Measurements from ENCODE around the gene ZDHHC14. TPM values are rescaled to one million over a fixed set of nuclear protein-coding genes. Genes with fewer than 3 reads are reported as not detected.

ZDHHC14 gene
- total RNA-seq, 2 experiments from 2014 or later: 1.7 to 2.5 TPM

GRCh38 chr6:157531169-157531985 is 150.4 kb downstream of the ZDHHC14 start:
- TF ChIP-seq, protein P1, sequence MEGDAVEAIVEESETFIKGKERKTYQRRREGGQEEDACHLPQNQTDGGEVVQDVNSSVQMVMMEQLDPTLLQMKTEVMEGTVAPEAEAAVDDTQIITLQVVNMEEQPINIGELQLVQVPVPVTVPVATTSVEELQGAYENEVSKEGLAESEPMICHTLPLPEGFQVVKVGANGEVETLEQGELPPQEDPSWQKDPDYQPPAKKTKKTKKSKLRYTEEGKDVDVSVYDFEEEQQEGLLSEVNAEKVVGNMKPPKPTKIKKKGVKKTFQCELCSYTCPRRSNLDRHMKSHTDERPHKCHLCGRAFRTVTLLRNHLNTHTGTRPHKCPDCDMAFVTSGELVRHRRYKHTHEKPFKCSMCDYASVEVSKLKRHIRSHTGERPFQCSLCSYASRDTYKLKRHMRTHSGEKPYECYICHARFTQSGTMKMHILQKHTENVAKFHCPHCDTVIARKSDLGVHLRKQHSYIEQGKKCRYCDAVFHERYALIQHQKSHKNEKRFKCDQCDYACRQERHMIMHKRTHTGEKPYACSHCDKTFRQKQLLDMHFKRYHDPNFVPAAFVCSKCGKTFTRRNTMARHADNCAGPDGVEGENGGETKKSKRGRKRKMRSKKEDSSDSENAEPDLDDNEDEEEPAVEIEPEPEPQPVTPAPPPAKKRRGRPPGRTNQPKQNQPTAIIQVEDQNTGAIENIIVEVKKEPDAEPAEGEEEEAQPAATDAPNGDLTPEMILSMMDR (IDR thresholded peaks at IDR 0.05): no peak
- H3K9me3 Mint-ChIP-seq: no peaks in the 10 kb centered on the region
- no peak for ATAC-seq
- no peak overlapping the region for H3K4me3 Mint-ChIP-seq
- DNase-seq: no peak
- H3K27ac Mint-ChIP-seq: no peak overlapping the region
- H3K4me1 Mint-ChIP-seq (ENCODE audit: low read depth): peaks cover 30% of the 10 kb centered on the region
- ChIA-PET CTCF (interaction anchor here (0.7 to 1.1 kb wide), 2 partner anchors 28 to 71 kb away, joined by 3 read pairs; no protein-coding TSS in a partner anchor), POLR2A (interaction anchor here (0.6 kb wide), 1 partner anchor 181 kb away, joined by 3 read pairs; no protein-coding TSS in a partner anchor)
- intact Hi-C loops (cut with micrococcal nuclease): no loop called here
- no peaks in the 10 kb centered on the region for H3K27me3 Mint-ChIP-seq
- H3K36me3 Mint-ChIP-seq (ENCODE audit: low read depth): no peaks in the 10 kb centered on the region

- Mint-ChIP-seq H3K4me3 (no peak overlapping the region), H3K36me3 (ENCODE audit: low read depth) (no peaks in the 10 kb centered on the region), H3K27me3 (no peaks in the 10 kb centered on the region), H3K27ac (no peak overlapping the region), H3K4me1 (ENCODE audit: low read depth) (peaks cover 31% of the 10 kb centered on the region), H3K9me3 (no peaks in the 10 kb centered on the region)
- ATAC-seq: no peak
- CTCF ChIA-PET: no interaction called here
- TF ChIP-seq, protein P1 (IDR thresholded peaks at IDR 0.05): no peak
- no peak for DNase-seq
- POLR2A ChIA-PET: interaction anchor here (0.6 kb wide), 1 partner anchor 181 kb away, joined by 3 read pairs; no protein-coding TSS in a partner anchor
- intact Hi-C loops (cut with micrococcal nuclease): no loop called here
Observed at GRCh38 chr6:157531986-157532365, 151.0 kb downstream of the ZDHHC14 start.

GRCh38 chr6:157533048-157533871 is 152.3 kb downstream of the ZDHHC14 start:
- no peak for DNase-seq
- intact Hi-C loops (cut with micrococcal nuclease): no loop called here
- Mint-ChIP-seq H3K36me3 (ENCODE audit: low read depth) (no peaks in the 10 kb centered on the region), H3K27ac (no peak overlapping the region), H3K4me3 (no peak overlapping the region), H3K4me1 (ENCODE audit: low read depth) (peaks cover 31% of the 10 kb centered on the region), H3K27me3 (no peaks in the 10 kb centered on the region), H3K9me3 (no peaks in the 10 kb centered on the region)
- ChIA-PET POLR2A (interaction anchor here (0.5 kb wide), 1 partner anchor 71 kb away, joined by 3 read pairs; no protein-coding TSS in a partner anchor), CTCF (interaction anchor here (1.1 to 1.7 kb wide), 2 partner anchors 10 to 37 kb away, joined by 3 to 5 read pairs; no protein-coding TSS in a partner anchor)
- ATAC-seq: no peak
- TF ChIP-seq, protein P1 (IDR thresholded peaks at IDR 0.05): no peak

- ATAC-seq (no peak), DNase-seq (no peak)
- intact Hi-C loops (cut with micrococcal nuclease): no loop called here
- Mint-ChIP-seq H3K4me1 (ENCODE audit: low read depth) (peaks cover 38% of the 10 kb centered on the region), H3K9me3 (no peaks in the 10 kb centered on the region), H3K36me3 (ENCODE audit: low read depth) (no peaks in the 10 kb centered on the region), H3K4me3 (no peak overlapping the region), H3K27ac (no peak overlapping the region), H3K27me3 (no peaks in the 10 kb centered on the region)
- ChIA-PET CTCF (interaction anchor here (1.0 to 1.7 kb wide), 3 partner anchors 8 to 222 kb away, joined by 3 to 5 read pairs (median 3); no protein-coding TSS in a partner anchor), POLR2A (no interaction called here)
- TF ChIP-seq, protein P1 (IDR thresholded peaks at IDR 0.05): no peak
Observed at GRCh38 chr6:157534134-157534871, 153.3 kb downstream of the ZDHHC14 start.

Data from activated CD8-positive, alpha-beta T cell treated with anti-CD3 and anti-CD28 coated beads for 36 hours (primary cell).